Measurements from ENCODE around the gene ART5. TPM values are rescaled to one million over a fixed set of nuclear protein-coding genes. Genes with fewer than 3 reads are reported as not detected.

ART5 gene
- total RNA-seq = not detected

GRCh38 chr11:3641701-3642070 is at the start of gene ART5:
TSS of gene ART5 (minus strand) at chr11:3641992. CDS start at chr11:3641862, 130 bp downstream.
- no peak for FAIRE-seq

GRCh38 chr11:3686751-3687150 is 45.0 kb upstream of the ART5 start:
- no peak for DNase-seq (ENCODE audit: low spot score in 2 of 2)
- no peak for FAIRE-seq

More at GRCh38 chr11:3641701-3642070, at the start of gene ART5:
- DNase-seq (ENCODE audit: low spot score in 2 of 2) = no peak

GRCh38 chr11:3685923-3686322 is 44.1 kb upstream of the ART5 start:
- no peak for DNase-seq (ENCODE audit: low spot score in 2 of 2)
- FAIRE-seq = no peak

- DNase-seq (ENCODE audit: low spot score in 2 of 2) = no peak
- no peak for FAIRE-seq
Measured at GRCh38 chr11:3684819-3685172, 43.0 kb upstream of the ART5 start.

GRCh38 chr11:3684129-3684818 is 42.5 kb upstream of the ART5 start:
- DNase-seq (ENCODE audit: low spot score in 2 of 2) = no peak
- no peak for FAIRE-seq

- FAIRE-seq (no peak), DNase-seq (ENCODE audit: low spot score in 2 of 2) (no peak)
Measured at GRCh38 chr11:3683039-3683438, 41.2 kb upstream of the ART5 start.

GRCh38 chr11:3679077-3679476 is 37.3 kb upstream of the ART5 start:
- DNase-seq (ENCODE audit: low spot score in 2 of 2) = no peak
- no peak for FAIRE-seq

GRCh38 chr11:3675971-3676370 is 34.2 kb upstream of the ART5 start:
- no peak for FAIRE-seq

GRCh38 chr11:3674189-3674588 is 32.4 kb upstream of the ART5 start:
- DNase-seq (ENCODE audit: low spot score in 2 of 2) = no peak
- FAIRE-seq = no peak

More at GRCh38 chr11:3675971-3676370, 34.2 kb upstream of the ART5 start:
- no peak for DNase-seq (ENCODE audit: low spot score in 2 of 2)

- DNase-seq (ENCODE audit: low spot score in 2 of 2) = no peak
Measured at GRCh38 chr11:3671334-3672254, 29.8 kb upstream of the ART5 start, which contains the start of gene CHRNA10. TSS of gene CHRNA10 (minus strand) at chr11:3671384. CDS start at chr11:3671312, 72 bp downstream.

GRCh38 chr11:3669742-3670183 is 28.0 kb upstream of the ART5 start:
- DNase-seq (ENCODE audit: low spot score in 2 of 2) = no peak
- FAIRE-seq = no peak

More at GRCh38 chr11:3671334-3672254, 29.8 kb upstream of the ART5 start, which contains the start of gene CHRNA10:
- no peak for FAIRE-seq

- DNase-seq (ENCODE audit: low spot score in 2 of 2) = no peak
- FAIRE-seq = no peak
Measured at GRCh38 chr11:3669128-3669527, 27.3 kb upstream of the ART5 start.

GRCh38 chr11:3667149-3668035 is 25.6 kb upstream of the ART5 start:
- DNase-seq (ENCODE audit: low spot score in 2 of 2) = no peak
- FAIRE-seq = no peak

- FAIRE-seq (no peak), DNase-seq (ENCODE audit: low spot score in 2 of 2) (no peak)
Measured at GRCh38 chr11:3666023-3666530, 24.3 kb upstream of the ART5 start.

GRCh38 chr11:3665336-3666022 is 23.7 kb upstream of the ART5 start:
- FAIRE-seq = no peak
- no peak for DNase-seq (ENCODE audit: low spot score in 2 of 2)

- DNase-seq (ENCODE audit: low spot score in 2 of 2) (no peak), FAIRE-seq (no peak)
Measured at GRCh38 chr11:3664032-3664630, 22.3 kb upstream of the ART5 start.

- FAIRE-seq (no peak), DNase-seq (ENCODE audit: low spot score in 2 of 2) (no peak)
Measured at GRCh38 chr11:3662856-3663255, 21.1 kb upstream of the ART5 start.

GRCh38 chr11:3660960-3661359 is 19.2 kb upstream of the ART5 start:
- no peak for FAIRE-seq
- no peak for DNase-seq (ENCODE audit: low spot score in 2 of 2)

All from frontal cortex (tissue), 4 donors.